G401 (cell line): ENCODE measurements around the gene MRPS6. TPM values are rescaled to one million over a fixed set of nuclear protein-coding genes. Genes with fewer than 3 reads are reported as not detected.

Experiments
- DNase-seq: peaks from one replicate; pipeline ENCODE4 v3.0.0-alpha.2; 2015; ENCODE audit warnings: low spot score
- in situ Hi-C: cut with HindIII; loops from 2 replicates; pipeline ENCODE4 v1.10.0; 2016; ENCODE audit warnings: low sequenced_read_pairs, mixed read lengths
- total RNA-seq: library from RNA; depleted of rRNA; stranded (reverse); fragments of >200 nt; shearing (Covaris generic); gene quantifications from 2 replicates; pipeline ENCODE4 v1.2.3, GENCODE V29; 2014

Gene MRPS6
- total RNA-seq, 1 experiment from 2014 or later, result 118 TPM

DNA sequence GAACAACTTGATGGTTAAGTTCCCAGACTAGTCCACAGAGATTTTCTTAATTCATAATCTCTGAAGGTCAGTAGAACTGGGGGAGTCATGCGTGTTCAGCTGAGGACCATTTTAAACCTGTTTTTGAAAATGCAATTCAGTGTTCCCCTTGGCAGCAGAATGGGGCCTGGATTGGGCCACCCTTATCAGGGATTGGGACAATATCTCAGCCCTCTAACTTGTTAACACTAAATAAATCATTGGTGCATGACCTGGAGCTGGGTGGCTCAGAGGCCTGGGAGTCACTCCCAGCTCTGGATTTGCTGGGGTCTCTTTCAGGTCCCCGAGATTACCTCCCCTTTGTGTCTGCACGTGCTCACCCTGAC is 55.3 kb downstream of the MRPS6 start:
- DNase-seq, result no peak
- in situ Hi-C loops, result no loop called here

DNA sequence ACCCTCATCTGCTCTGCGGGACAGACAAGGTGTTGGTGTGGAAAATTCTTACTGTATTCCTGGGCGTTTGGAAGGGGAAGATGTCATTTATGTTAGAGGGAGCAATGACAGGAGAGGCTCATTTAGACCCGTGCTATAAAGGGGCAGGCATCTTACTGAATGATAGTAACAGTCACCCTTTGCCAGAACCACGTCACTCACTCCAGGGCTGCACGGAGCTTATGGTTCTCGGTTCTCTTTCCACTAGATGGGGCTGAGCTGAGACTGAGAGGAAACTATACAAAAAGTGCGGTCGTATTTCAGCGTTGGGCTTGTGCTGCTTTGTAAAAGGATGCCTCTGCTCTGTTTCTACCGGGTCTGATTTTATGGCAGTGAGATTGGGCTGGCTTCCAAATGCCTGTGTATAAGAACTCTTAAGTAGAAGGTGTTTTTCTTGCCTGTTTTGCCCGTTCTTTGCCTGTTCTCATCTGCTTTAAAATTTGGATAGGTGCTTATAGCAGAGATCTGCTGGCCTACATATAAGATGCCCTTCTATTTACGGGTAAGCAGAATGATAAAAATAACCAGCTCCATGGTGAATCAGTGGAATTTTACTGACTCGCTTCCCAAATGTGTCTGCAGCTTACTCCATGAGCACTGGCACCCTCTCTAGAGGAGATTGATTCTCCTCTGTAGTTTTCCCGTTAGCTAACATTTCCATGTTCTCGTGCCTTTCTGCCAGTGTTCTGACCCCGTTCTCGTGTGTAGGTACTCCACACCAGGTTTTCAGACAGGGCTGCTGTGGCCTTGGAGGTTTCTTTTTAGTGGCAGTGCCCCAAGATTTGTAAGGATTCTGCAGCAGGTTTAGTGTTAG is 55.9 kb downstream of the MRPS6 start:
- in situ Hi-C loops, result no loop called here
- DNase-seq, result peak; percentile 94

DNA sequence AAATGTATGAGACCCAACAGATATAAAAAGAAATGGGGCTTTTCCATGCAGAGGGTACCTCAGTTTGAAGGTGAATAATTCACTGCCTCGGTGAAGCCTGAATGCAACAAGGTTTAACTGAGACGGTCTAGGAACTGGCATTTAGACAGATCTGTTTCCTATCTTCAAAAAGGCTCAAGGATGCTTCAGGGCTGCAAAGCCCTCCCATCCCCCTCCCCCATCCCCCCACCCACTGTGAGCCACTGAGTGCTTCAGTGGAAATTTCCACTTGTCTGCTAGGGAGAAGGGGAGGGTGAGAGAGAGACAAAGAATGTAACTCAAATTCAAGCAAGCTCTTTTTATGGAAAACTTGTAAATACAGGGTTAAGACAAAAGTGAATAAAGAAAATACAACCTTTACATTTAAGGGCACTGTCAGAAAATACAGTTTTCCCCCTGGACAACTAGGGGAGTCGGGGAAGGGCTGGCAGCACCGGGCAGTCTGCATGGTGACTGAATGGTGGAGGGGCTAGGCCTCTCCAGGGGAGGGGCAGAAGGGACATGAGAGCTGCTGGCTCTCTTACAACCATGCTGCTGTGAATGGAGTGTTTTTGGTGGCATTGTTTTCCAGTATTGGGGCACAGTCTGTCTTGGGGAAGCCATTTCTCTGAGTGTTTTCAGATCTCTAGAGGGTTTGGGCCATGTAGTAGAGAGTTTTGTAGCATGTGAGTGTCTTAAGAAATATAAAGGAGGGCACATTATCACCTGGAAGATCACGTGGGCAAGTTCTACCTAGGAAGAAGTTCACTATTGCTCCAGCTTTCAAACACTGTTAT is 56.7 kb downstream of the MRPS6 start:
- DNase-seq, result peak; percentile 78
- in situ Hi-C loops, result no loop called here

DNA sequence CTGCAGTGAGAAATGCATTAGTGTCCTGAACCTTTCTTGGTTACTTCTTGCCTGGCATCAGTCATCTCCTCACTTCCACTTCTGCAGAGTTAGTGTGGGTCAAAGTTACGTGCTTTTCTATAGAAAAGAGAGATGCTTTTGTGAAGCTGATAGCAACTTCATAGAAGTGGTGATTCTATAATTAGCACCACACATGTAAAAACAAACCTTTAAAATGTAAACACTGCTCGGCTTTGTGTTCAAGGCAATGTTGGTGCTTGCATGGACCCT is 57.3 kb downstream of the MRPS6 start:
- DNase-seq, result no peak
- in situ Hi-C loops, result no loop called here

DNA sequence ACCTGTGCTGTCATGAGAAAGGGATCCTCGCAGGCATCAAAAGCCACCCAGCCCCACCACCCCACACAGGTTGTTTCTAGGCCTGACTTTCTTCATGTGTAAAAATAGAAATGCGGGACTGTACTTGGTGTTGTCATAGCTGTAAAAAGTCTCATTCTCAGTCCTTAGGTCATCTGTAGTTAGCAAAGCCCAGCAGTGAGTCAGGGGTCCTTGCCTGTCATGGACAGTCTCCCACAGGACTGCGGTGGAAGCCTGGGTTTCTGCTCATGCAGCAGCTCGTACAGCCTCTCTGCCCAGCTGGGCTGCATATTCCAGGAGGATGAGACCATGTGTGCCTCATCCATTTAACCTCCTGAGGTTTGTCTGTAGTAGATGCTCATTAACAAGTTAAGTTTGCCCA is 58.2 kb downstream of the MRPS6 start:
- in situ Hi-C loops, result no loop called here
- no peak for DNase-seq

DNA sequence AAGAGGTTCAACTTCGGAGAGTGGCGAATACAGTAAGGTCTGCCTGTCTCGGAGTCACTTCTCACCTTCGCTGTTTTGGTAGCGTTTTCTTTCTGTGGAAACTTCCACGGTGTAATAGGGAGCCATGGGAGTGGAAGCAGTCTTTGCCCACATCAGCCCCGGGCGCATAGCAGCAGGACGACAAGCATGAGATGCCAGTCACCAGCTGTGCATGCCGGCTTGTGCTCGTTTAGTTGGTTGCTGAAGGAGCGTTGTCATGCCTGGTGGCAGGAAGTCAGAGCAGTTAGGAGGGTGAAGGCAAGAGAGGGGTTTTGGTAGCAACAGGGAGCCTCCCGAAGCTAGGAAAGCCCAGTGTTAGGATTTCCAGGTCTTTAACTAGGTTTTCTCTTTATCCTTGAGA is 58.8 kb downstream of the MRPS6 start:
- DNase-seq, result no peak
- in situ Hi-C loops, result no loop called here

DNA sequence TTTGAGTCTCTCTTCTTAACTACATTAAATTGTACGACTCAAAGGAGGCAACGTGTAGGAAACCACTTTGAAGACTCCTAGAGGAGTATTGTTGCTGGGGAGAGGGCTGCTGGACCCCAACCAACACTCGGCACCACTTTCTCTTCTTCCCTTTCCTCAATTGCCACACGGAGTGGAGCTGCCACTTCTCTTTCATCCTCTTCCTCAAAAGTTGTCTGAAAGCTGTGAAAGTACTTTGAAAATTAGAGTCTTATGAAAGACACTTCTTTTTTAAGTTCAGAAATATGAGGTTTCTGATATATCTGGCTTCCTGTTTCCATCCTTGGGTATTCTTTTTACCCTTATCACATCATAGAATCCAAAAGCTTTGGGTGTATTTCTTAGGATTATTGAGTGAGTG is 59.5 kb downstream of the MRPS6 start:
- in situ Hi-C loops, result no loop called here
- DNase-seq, result no peak

DNA sequence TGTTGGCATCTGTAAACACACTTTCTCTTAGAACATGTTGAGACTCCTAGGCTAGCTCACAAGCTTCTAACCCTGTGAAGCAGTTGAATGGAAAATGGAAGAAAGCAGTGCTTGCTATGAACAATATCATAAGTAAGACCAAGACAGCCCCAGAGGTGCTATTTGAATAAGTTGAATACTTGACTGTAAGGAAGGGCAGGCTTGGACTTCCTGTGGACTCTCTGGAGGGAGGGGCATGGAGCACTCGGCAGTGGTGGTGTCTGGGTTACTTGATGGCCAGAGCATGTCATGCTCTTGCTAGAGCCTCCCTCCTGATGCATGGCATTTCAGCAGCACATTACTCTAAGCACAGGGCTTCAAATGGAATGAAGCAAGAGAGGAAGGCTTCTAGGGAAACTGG is 60.0 kb downstream of the MRPS6 start:
- in situ Hi-C loops, result no loop called here
- no peak for DNase-seq

DNA sequence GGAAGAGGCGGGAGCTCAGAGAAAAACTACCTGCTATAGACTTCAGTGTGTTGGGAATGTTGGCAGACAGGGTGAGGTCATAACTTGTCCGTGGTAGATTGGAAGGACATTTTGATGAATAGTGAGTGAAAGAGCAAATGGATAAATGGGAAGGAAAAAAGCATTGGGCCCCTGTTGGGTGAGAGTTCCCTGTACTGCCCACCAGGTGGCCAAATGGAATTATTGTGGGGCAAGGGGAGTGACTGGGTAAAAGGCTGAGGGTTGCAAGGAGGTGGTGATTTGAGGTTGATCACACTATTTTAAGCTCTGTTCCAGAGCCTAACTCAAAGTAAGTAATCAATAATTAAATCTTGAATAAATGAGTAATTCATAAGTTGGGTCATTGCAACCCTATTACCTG is 60.4 kb downstream of the MRPS6 start:
- no peak for DNase-seq
- in situ Hi-C loops, result no loop called here

DNA sequence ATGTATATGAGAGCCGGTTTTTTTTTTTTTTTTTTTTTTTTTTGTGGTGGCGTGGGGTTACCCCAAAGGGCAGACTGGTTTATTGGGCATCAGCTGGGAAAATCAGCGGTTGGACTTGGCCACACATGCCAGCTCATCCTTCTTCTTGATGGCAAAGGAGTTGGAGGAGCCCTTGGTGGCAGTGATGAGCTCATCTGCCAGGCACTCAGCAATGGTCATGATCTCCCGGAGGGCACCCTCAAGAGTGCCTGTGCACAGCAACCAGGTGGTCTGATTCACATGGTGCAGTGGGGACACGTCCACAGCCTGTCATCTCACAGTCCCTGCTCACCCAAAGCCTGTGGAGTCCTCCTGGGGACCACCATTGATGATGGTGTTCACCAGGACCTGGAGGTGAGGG is 62.0 kb downstream of the MRPS6 start:
- DNase-seq, result no peak
- in situ Hi-C loops, result no loop called here

DNA sequence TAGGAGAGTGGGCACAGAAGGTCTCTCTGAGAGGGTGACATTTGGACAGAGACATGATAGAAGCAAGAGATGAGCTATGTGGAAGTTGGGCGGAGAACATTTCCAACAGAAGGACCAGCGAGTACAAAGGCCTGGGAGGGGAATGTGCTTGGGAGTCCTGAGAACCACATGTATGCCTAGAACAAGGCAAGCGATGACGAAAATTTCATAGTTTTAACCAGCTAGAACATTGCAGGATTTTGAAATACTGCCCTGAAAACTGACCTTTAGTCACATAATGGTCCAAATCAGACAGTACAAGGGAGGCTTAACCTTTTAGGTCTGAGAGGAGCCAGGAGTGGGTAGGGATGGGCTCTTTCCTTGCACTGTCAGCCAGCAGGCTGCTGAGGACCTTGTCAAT is 68.0 kb downstream of the MRPS6 start:
- in situ Hi-C loops, result no loop called here
- DNase-seq, result no peak

DNA sequence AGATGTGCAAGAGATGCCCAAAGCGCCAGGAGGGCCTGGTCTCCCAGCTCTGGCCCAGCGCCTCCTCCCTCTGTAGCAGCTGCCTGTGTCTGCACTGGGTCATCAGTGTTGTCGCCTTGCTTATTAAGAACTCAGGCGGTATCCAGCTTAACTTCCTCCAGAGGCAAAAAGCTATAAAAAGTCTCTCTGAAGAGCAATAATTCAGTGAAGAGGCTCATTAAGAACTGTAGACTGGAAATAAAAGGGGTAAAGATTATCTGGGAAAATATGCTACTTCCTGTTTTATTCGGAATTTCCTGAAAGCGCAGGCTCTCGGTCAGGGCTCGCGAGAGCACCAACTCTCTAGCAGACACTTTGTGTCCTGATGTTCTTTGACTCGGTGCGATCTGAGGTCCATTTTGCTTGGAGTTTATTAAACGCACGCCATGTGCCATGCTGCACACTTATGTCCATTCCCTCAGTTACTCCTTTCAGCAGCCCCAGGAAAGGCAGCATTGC is 70.4 kb downstream of the MRPS6 start:
- in situ Hi-C loops, result no loop called here
- no peak for DNase-seq

DNA sequence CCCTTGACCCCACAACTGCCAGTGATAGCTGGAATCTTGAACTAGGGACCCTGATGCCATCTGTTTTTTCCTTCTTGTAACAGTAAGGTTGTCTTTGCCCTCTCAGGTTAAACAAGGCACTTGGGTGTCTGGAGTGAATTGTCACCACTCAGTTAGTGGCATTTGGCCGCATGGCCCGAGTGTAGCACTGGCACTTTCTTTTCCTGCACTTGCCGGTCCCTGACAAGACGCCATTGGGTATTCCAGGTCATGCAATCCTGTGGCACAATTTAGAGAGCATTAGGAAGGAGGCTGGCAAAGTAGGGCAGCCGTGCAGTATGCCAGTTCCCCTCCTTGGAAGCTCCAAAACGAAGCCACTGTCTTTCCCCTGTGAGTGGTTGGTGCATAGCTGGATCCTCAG is 70.8 kb downstream of the MRPS6 start:
- in situ Hi-C loops, result no loop called here
- DNase-seq, result no peak

DNA sequence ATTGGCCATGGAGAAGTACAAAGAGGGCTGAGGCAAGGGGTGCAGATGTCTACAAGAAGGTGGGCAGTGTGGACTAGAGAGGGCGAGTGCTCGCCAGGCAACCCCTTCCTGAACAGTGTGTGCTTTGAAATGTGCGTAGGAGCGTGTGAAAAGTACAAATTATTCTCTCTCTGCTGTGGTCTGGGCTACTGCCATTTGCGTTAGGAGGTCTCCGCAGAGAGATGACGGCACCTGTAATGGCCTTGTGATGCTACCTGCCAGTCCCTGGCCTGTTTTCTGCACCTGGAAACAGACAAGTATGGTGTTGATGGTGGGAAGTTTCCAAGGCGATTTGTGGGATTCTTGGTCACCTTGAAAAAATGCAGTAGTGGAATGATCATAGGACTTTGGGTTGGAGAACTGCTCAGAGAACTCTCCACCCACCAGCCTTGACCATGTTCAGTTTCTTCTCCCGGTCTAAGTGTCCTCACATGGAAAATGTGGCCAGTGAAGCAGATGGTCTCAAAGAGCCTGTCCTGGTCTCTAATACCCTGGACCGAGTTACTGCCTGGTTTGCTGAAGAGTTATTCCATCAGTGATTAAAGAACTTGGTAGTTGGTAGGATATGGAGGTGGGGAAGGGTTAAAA is 74.5 kb downstream of the MRPS6 start:
- in situ Hi-C loops, result no loop called here
- DNase-seq, result no peak

DNA sequence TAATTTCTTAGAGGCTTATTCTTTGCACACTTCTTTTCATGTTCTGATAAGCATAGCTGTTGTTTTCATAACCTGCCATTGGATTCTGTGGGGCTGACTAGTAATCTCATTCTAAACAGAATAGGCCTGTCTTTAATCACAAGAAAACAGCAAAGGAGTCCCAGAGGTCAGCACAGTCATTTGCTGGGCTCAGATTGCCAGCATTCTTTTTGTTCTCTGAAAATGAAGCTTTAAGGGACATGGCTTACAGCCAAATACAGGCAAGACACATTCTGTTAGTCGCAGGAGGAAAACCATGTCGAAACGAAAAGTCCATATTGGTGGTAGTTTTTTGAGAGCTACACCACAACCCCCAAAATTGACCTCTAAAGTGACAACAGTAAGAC is 75.0 kb downstream of the MRPS6 start:
- in situ Hi-C loops, result no loop called here

DNA sequence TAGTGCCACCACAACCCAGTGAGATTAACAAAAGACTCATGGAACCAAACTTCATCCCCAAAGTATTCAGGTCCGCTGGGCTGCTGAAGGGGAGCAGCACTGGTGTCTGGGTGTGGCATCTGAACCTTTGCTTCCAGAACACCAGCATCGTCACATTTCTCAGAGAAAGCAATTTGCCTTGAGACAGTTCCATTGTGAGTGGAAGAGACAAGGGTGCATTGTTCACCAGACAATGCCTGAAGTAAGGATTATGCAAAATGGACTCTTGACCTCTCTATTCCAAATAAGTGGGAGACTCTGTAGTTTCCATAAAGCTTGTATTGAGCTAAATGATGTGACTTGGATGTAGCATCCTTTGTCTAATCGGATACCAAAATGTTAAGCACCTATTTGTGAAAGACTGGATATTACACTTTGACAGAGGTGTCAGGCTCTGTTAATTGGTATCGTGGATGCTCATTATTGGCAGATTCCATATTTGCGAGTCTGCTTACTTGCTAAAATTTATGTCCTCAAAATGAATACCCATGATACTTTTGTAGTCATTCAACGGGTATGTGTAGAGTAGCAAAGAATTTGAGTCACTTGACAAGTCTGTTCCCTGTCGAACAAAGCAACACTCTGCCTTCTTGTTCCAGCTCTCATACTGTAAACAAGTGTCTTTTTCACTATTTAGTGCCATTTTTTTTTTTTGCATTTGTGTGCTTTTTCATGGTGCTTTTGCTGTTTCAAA is 75.6 kb downstream of the MRPS6 start:
- in situ Hi-C loops, result no loop called here
- no peak for DNase-seq

More for the DNA sequence above, 75.0 kb downstream of the MRPS6 start:
- DNase-seq, result no peak

DNA sequence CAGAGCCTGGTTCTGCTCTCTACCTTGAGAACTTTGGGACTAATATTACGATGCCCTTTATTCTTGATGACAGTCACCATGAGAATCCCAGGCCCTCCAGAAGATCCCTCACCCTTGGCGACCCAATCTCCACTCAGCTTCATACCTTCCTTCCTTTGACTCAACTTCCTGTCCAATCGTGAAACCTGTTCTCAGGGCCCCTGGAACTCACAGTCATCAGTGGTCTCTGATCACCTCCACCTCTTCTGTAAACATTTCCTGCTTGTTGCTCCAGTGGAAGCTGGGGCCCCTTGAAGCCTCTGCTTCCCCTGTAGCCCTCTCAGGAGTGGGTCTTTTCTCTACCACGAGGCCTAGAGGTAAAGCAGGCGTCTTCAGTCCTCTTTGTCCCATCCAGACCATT is 79.1 kb downstream of the MRPS6 start:
- in situ Hi-C loops, result no loop called here
- DNase-seq, result no peak

DNA sequence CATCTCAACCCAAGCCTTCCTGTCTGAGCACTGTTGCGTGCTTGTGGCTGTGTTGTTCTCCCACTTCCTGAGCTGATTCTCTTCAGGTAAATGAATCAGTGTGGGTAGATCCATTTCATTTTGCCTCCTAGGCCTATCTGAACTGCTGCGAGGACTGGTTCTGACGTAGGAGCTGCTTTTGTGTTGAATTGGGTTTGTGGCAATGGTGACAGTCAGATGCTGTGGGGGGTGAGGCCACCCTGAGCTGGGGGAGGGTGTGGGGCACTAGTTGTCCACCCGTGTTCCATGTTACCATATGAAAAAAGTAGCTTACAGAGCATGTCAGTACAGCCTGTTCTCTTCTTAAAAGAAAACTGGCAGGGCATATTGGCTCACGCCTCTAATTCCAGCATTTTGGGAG is 81.5 kb downstream of the MRPS6 start:
- in situ Hi-C loops, result no loop called here
- DNase-seq, result no peak

DNA sequence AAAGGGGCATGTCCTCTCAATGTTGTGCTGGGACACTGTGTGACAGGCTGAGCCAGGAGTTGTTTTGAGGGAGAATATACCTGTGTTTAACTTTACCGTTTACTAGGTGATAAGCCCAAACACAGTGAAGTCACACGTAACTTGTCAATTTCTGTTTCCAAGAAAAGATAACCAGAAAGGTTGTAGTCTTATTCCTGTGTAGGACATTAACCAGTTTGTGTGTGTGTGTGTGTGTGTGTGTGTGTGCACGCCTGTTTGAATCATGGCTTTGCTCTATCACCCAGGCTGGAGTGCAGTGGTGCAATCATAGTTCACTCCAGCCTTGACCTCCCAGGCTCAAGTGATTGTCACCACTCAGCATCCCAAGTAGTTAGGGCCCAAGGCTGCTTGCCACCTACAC is 83.6 kb downstream of the MRPS6 start:
- in situ Hi-C loops, result no loop called here

DNA sequence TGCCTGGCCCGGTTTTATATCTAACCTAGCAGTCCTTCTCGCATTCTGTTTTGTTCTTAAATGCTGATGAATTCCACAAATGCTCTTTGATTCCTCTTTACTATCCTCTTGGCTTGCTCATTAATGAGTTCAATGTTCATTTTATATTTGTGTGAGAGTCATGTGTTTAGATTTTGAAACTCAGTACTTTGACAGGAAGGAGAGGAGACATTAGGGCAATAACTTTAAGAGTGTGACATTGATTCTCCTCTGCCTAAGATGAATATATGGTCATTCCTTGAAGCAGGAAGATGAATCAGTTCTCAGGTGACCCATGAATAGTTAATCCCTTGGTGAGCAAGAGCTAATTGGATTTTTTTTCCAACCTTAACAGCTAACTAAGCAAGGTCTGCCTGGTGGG is 84.1 kb downstream of the MRPS6 start:
- in situ Hi-C loops, result no loop called here
- no peak for DNase-seq

More for the DNA sequence above, 83.6 kb downstream of the MRPS6 start:
- no peak for DNase-seq
